ENCODE data around the gene CEP95.
A peak's percentile ranks its signal among the peaks of the same experiment; 100 is the strongest.

Gene CEP95

GRCh38 chr17:64496786-64497564 lies 9.8 kb upstream of the CEP95 start, which contains the start of gene POLG2:
Gene POLG2, minus strand, starts transcription at chr17:64497054. Its CDS starts 86 bp downstream, at chr17:64496968.
- DNase-seq: peak; percentile 97

DNA sequence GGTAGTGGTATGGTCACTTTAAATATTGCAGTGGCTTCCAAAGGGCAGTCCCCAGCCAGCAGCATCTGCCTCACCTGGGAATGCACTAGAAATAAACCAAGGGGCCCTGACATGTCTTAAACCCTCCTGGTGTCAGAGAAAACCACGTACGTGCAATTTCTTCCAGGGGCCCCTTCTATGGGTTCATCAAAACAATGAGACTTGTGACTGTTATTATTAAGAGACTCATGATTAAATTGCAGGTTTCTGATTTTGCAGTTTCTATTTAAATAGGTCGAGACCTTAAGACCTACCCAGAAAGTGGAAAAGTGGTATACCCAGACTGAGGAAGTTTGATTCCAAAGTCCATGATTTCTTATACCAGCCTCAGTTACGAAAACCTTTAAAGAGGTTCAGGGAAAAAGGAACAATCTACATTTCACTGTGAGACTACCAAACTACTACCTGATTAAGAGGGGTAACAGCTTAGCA lies 9.2 kb upstream of the CEP95 start:
- no peak for DNase-seq

- DNase-seq: no peak
Observed at GRCh38 chr17:64498308-64499203, 8.2 kb upstream of the CEP95 start.

GRCh38 chr17:64499805-64500486 lies 6.8 kb upstream of the CEP95 start:
- DNase-seq: no peak

DNA sequence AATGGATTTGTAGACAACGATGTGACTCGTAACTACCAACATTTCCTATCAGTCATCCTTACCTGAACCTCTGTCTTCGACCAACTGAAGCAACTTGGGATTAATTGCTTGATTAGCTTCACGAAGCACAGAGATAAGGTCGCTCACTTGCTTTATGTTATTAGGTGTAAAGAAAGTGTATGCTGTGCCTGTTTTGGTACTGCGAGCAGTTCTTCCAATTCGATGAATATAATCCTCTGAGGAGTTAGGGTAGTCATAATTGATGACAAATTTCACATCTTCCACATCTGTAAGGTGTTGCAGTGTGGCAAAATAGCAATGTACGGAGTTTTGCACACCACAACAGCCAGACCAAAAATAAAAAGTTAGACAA lies 6.3 kb upstream of the CEP95 start:
- DNase-seq: no peak

DNA sequence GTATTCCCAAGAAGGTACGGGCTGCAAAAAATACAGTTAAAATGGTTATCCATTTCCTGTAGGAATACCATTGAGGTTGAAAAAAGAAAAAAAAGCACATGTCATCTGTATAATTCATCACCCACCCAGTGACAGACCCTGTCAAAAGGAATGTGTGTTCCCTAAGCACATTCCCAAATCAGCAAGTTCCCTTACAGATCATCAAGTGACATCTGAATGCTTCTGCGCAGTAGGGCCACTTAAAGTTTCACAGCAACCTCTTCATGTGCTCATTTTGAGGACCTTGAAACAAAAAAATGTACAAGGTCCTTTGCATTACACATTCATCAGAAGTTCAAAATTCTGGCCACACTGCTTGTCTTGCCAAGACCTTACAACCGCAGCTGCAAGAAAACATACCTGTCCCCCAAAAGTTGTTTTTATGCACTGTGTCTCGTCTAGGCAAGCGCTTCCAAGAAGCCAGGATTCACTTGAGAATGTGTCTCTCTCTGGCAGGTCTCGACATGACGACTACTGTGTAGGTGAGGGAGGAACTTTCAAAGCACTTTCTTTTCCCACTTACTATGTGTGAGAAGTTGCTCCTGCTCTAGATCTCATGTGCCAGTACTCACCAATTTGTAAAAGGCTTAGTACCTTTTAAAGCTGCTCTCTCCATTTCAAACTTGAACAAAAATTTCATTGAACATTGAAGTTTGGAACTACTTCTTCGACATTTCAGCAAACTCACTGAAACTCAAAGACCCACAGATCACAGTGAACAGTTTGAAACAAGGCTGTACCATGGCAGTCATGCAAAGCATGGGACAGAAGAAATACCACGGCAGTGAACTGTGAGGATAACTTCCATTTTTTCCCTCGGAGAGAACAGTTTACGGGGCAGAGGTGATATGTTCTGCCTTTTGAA lies 5.7 kb upstream of the CEP95 start:
- no peak for DNase-seq

DNA sequence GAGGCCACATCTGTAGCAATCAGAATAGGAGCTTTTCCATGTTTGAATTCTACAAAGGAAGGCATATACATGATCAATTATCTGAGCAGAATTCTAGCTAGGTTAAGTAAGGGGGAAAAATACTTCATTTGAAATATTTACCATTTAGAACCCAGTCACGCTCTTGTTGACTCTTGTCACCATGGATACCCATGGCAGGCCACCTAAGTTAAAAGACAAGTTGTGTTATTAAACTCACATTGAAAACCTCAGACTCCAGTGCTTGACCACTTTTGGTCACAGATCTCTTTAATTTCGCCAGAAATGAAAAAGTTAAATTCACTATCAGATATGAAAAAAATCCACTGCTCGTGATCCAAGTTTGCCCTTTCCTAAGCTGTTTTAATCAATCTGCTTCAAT lies 4.8 kb upstream of the CEP95 start:
- no peak for DNase-seq

GRCh38 chr17:64502809-64503208 lies 4.0 kb upstream of the CEP95 start:
- DNase-seq: no peak

DNA sequence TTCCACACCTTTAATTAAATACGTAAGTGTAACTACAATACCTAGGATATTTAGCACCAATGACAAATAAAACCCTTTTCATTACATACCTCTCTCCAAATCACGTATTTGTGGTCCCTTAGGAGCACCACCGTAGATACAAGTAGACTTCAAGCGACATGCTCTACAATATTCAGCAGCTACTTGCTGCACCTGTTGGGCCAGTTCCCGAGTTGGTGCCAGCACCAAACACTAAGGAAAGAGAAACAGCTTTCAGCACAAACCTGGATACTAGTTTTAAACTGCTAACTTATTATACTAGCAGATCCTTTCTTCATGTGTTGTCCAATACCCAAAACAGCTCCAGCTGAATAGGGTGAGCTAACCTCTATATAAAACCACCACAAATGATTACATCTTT lies 3.4 kb upstream of the CEP95 start:
- DNase-seq: no peak

GRCh38 chr17:64503821-64504768 lies 2.7 kb upstream of the CEP95 start:
- no peak for DNase-seq

DNA sequence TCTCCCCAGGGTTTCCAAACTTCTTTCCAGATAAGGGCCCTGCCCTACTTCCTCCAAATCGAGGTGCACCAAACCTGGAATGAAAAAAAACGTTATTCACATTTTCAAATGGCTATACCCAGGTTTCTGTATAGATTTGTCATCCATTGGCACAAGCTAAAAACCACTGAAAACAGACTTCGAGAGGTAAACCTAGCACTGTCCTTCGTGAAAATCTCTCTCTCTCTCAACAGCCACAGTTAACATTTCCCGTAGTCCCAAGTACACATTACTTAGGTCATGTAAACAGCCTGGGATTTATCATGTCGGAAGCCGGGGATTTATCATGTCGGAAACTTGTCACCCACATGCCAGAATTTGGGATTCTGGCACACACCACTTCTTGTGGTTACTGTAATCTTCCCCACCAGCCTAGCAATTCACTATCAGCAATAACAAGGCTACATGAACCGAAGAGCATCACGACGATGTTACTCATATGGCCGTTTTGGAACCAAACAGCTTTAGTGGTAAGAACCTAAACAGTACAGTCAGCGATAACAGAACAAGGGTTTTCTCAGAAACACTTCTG lies 1.9 kb upstream of the CEP95 start:
- DNase-seq: no peak

DNA sequence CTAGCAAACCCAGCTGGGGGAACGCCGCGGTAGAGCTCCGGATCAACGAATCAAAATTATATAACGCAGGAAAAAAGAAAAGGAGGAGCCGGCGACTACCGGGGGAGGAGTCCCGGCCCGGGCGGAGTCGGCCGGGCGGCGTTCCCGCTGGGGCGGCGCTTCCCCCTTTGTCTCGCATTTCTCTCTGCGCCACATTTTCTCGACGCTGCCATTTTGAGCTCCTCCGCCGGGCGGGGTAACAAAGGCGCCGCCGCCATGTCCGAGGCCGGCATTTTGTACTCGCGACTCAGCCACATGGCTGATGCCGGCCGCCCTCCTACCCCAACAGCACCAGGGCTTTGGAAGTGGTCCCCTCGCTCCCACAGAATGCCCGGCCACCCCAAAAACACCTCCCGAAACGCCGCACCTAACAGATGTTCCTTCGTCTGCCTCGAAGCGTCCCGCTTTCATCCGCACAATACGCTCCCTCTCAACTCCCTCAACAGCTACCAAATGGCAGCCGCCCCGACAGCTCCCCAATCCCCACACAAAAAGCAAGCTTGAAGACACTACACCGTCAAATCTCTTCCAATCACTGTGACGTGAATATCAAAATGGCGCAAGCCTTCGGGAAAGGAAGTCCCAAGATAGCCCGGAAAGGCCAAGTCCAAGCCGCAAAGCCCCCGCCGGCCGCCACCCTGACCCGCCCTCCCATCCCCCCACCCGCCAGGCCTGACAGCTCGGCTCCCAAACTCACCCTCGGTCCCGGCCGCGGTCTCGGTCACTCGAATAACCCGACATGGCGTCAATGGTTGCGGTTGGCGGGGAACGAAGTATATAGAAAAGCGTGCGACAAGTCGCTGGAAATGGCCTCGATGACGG lies 1.2 kb upstream of the CEP95 start:
- peak; percentile 97 for DNase-seq

GRCh38 chr17:64506201-64506575 lies 589 bp upstream of the CEP95 start, which contains the start of gene DDX5:
Gene DDX5, minus strand, starts transcription at chr17:64506289. Its CDS starts 170 bp downstream, at chr17:64506119.
- DNase-seq: peak; percentile 99

DNA sequence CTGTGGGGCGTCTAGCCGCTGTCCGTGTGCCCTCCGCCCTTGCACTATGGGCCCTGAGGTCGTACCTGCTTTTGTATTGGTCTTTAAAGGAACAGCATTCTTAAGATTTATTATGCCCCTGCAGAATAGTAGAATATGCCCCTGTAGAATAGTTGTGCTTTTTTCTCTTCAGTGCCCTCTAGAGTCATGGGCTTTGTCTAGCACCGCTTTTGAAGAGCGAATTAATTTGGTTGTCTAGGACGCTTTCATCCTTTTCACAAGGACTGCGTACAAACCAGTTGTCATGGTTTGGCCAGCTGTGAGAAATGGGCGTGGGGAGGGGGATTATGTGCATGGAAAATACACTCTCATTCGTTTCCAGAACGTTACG lies 621 bp downstream of the CEP95 start:
- DNase-seq: peak; percentile 92

DNA sequence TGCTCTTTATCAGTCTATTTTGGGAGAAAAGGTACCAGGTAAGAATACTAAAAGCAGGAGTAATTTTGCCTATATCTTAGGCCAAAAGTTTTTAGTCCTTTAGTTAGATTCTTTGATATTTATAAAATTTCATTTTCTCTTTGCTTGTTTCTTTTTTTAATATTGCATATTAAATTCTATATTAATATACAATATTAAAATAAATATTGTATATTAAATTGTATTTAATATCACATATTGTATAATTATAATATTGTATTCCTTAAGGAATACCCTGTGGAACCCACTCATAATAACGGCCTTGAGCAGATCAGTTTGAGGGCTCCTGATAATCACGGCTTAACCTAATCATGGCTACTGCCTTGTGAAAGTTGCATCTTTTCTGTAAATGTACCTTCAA lies 1.9 kb downstream of the CEP95 start:
- no peak for DNase-seq

GRCh38 chr17:64509179-64509578 lies 2.4 kb downstream of the CEP95 start:
- DNase-seq: no peak

GRCh38 chr17:64515419-64515818 lies 8.6 kb downstream of the CEP95 start:
- DNase-seq: no peak

DNA sequence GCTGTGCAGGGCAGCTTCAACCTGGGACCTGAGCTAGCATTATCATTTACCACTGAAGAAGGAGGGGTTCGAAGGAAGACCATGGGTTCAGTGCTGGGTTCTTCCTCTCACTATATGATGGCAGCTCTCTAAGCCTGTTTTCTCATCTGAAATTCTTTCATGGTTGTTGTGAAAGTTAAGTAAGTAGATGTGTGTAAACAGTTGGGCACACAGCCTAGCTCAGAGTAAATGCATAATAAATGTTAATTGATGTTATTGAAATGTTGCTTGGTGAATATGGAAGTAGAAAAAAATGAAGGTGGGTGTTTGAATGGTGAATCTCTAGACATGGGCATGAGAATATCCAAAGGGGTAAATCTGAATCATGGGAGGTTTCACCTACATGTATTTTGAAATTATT lies 9.1 kb downstream of the CEP95 start:
- DNase-seq: no peak

DNA sequence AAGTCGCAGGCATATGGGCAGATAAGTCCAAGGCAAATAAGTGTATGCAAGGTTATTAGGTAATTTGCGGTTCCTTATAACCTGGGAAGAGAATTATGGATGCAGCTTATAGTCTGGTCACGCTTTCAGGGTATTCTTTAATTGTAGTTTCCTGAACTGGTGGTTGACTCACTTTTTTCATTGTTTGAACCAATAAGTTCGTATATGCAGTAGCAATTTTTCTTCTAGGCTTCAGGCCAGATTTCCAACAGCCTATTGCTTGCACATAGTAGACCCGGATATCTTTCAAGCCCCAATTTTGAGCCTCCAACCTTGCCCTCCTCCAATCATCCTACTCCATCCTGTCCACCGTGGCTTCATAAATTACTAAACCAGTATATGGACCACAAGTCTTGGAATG lies 12.8 kb downstream of the CEP95 start:
- no peak for DNase-seq

GRCh38 chr17:64520359-64520758 lies 13.6 kb downstream of the CEP95 start:
- no peak for DNase-seq

Measured in eye (tissue), 1 donor.